GM21447 (cell line): ENCODE data around the gene SNX13.
"Not testable (repeated sequence)": the region's sequence is repeated elsewhere in the genome, so short reads cannot be mapped to it uniquely, and the experiment has no call there.

Experiments
- ATAC-seq: cut with Tn5 transposase; IDR thresholded peaks from one replicate; pipeline ENCODE4 v1.9.1; 2021; ENCODE audit not compliant: unreplicated experiment

Gene SNX13

DNA sequence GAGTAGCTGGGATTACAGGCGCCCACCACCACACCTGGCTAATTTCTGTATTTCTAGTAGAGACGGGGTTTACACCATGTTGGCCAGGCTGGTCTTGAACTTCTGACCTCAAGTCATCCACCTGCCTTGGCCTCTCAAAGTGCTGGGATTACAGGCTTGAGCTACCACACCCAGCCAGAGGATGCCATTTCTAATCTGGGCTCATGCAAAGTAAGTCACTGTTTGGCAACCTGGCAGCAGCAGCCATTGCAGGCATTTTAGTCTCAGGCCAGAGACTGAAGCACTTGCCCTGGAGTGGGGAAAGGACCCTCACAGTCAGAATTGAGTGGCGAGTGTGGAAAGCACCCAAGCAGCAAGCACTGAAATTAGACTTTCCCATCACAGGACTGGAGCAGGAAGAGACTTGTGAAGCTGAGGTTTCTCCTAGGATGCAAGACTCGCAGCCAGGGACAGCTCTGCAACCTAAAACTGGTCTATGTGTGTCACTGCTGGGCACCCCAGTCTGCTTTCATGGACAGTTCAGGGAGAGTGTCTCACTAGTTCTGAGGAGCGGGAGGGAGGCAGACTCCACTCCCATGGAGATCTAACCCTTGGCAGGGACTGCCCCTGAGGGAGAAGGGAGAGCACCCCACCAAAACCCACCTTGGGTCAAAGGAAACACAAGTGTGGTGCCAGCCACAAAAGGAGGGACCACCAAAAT is 27.6 kb downstream of the SNX13 start:
- ATAC-seq: no peak

DNA sequence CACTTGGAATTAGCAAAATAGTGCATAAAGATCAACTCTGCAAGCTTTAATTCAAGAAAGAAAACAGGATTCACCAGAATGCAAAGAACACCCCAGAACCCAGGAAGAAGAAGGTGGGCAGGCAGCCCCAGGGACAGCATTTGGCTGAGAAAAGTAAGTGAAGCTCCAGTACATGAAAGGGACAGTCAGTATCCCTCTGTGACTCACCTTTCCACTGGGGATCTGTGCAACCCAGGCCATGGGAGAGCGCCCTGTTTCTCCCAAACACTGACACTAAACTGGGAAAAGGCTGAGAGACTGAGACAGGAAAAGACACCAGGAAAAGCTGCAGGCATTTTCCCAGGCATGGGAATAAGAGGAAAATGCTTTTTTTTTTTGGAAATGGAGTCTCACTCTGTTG is 28.2 kb downstream of the SNX13 start:
- ATAC-seq: no peak

DNA sequence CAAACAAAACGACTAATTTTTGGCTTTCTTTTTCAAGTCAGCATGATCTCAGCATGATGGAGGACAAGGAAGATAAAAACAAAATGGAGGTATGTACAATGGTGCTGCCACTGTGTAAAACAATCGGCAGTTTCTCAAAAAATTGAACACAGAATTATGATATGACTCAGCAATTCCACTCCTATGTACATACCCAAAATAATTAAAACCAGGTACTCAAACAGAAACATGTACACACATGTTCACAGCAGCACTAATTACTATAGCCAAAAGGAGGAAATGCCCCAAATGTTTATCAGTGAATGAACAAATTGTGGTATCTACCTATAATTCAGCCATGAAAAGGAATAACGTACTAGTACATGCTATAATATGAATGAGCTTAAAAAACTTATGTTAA is 29.9 kb downstream of the SNX13 start:
- no peak for ATAC-seq

DNA sequence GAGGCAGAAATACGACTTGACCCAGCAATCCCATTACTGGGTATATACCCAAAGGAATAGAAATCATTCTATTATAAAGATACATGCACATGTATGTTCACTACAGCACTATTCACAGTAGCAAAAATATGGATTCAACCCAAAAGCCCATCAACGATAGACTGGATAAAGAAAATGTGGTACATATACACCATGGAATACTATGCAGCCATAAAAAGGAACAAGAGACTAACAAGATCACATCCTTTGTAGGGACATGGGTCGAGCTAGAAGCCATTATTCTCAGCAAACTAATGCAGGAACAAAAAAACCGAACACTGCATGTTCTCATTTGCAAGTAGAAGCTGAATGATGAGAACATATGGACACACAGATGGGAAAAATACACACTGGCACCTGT is 31.0 kb downstream of the SNX13 start:
- not testable (repeated sequence) for ATAC-seq

DNA sequence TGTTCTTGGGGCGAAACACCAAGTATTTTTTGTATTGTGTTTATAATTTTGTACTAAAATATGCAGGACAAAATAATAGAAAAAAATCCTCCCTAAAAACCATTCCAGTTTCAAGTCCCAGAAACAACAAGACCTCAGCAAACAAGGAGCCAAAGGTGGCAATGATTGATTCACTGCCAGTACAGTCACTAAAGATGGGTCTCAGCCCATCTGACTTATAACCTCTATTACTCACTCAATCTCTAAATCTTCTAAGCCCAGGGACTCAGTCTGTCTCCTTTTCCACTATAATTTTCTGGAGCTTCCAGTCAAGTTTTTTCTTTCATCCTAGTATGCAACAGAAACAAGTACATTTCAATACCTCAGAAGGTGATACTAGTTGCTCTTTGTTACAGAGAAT is 33.3 kb downstream of the SNX13 start:
- ATAC-seq: no peak

DNA sequence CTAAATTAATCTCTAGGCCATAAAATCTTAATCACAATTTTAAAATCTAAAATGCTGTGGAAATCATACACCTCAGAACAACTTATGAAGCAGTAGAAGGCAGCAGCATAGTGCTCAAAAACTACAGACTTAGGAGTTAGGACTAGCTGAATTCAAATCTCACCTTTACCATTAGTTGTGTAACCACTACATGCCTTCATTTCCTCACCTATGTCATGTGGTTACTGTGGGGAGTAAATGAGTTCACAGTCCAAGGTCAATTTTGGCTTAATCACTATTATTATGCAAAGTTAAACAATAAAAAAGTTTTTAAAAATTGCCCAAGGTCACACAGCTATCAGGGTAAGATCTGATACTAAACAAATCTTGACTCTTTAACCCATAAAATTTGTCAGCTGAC is 37.0 kb downstream of the SNX13 start:
- no peak for ATAC-seq

DNA sequence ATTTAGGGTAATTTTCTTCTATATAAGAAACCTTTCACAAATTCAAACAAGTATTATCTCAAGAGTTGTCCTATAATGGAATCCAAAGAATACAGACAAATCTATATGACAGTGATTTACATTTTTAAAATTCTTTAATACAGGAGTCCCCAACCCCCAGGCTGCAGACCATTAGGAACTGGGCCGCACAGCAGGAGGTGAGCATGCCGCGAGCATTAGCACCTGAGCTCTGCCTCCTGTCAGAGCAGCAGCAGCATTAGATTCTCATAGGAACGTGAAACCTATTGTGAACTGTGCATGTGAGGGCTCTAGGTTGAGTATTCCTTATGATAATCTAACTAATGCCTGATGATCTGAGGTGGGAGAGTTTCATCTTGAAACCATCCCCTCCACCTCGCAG is 37.7 kb downstream of the SNX13 start:
- ATAC-seq: no peak

DNA sequence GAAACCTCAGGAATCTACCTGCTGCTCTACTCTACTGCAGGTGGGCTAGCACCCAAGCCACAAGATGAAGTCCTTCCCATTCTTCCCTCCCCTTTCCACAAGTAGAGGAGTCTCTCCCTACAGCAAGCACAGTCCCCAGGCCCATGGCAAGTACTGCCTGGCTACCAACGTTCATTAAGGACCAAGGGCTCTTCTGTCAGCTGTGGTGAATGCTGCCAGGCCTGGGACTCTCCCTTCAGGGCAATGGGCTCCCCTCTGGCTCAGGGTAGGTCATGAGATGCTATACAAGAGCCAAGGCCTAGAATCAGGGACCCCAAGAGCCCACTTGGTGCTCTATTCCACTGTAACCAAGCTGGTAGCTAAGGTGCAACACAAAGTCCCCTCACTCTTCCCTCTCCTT is 39.8 kb downstream of the SNX13 start:
- ATAC-seq: no peak

DNA sequence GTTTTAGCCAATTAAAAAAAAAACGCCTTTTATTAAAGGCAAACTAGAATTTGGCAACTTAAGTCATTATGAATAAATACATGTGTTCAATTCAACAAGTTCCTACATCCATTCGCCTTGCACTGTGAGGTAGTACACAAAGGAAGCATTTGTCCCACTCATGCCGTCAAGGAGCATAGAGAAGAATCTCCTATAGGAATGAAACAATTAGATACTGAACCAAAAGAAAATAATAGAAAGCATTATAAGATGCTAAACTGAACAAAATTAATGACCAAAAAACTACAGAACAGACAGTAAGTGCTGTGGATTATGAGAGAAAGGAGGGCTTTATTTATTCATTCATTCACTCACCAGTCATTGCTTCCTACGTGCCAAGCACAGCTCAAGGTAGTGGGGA is 42.2 kb downstream of the SNX13 start:
- ATAC-seq: no peak

DNA sequence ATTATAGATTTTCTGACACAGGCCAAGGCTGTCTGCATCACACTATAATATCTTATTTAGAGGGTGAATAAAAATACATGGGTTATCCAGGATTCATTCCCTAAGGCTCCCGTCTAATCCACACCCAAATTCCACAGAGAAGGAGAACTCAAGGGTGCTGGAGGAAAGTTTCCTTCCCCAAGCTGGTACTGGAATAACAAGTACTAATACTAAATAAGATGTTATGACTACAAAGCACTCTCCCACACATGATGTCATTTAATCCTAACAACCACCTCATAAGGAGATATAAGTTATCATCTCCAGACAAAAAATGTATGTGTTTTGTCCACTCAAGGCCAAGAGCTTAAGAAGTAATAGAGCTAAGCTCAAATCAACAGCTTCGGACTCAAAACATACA is 53.0 kb downstream of the SNX13 start:
- no peak for ATAC-seq

DNA sequence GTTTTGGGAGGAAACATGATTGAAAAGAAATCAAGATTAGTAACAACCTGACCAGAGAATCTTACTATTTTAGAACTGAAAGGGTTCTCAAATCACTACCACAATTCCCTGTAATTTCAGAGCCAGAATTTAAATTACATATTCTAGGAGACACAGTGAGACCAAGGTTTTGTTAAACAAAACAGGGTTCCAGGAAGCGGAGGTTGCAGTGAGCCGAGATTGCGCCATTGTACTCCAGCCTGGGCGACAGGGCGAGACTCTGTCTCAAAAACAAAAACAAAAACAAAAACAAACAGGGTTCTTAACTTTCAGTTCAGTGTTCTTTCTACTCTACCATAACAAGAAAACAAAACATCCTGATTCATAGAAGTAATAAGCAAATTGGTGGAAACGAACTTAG is 57.6 kb downstream of the SNX13 start:
- no peak for ATAC-seq

DNA sequence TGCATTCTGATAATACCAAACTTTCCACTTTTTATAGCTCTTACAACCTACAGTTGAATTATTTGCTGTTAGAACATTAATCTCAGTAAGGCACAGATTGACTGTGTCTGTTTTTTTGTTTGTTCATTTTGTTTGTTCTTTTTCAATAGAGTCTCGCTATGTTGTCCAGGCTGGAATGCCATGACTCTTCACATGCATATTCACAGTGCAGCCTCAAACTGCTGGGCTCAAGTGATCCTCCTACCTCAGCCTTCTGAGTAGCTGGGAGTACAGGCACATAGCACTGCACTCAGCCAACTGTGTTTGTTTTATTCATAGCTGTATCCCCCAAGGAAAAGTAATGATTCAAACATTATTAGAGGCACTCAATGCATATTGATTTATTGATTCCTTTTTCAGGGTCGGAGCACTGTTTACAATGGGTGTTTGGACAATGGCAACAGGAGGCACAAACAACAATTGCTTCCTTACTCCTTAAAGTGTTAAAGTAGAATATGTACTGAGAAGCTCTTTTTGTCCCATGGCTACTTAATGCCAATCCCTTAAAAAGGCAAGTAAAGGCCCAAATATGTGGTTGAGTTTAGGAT is 61.1 kb downstream of the SNX13 start:
- ATAC-seq: no peak

DNA sequence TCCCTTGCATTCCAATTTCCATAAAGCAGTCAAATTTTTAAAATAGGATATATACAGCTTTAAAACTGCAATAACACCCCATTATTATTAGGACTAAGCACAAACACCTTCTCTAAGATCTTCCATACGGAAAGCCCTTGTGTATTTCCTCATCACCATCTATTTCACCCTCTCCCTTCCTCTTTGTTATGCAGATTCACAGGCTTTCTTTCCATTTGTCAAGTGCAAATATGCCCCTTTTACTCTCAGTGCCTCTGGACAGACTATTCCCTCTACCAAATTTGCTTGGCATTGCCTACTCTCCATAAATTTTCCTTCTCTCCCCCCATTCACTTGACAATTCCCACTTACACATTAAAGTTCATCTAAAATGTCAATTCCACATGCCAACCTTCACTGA is 61.7 kb downstream of the SNX13 start:
- ATAC-seq: no peak

DNA sequence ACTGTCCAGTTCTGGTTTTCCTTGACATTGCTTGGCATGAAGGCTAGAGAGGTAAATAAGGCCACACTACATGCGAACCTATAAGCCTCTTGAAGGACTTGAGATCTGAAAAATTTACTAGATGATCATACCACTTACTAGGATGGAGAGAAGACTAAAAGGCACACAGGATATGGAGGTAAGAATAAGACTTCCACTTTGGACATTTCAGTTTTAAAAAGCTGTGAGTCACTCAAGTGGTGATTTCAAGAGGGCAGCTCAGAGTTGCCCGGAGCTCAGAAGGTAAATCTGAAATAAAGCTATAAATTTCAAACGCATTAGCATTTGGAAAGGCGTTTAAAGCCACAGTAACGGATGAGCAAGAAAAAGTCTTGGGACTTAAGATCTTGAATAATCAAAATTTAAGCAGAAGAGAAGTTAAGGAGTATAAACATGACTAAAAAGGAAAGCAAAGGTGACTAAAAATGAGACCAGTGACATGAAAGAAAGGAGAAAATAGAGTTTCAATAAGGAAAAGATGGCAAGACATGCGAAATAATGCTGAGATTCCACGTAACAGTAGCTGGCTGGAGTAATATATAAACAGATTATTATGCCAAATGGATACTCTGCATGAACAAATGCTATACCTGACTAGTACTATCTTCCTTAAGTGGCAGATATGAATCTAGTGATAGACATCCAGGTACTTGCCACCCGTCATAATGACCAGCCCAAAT is 68.3 kb downstream of the SNX13 start:
- ATAC-seq: no peak

DNA sequence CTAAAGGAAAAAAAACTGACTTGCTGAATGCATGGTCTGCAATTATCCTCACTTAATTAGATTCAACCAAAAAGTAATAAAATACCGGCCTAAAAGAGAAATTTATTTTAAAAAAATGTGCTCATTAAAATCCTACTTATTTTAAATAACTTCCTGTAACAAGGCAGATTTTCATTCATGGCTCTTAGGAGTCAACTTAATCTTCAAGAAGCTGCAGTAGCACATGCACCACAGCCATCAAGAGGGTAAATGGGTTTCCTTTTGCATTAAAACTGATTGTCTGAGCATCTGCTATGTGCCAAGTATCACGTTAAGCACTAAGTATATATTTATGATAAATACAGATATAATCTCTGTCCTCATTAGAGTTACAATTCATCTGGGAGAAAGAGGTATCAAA is 69.9 kb downstream of the SNX13 start:
- ATAC-seq: no peak

DNA sequence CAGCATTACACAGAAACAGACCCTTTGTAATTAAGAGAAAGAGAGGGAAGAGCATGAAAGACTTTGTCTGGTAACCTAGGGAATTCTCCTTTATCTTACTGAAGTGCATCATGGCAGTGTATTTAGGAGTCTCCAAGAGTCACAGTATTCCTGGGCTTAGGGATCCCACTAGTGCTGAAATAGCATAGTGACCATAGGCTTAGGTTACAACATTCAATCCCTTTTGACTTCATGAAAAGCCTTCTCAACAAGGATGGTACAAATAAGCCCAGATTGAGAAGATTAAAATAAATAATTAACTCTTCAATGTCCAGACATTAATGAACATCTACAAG is 76.5 kb downstream of the SNX13 start:
- ATAC-seq: no peak

DNA sequence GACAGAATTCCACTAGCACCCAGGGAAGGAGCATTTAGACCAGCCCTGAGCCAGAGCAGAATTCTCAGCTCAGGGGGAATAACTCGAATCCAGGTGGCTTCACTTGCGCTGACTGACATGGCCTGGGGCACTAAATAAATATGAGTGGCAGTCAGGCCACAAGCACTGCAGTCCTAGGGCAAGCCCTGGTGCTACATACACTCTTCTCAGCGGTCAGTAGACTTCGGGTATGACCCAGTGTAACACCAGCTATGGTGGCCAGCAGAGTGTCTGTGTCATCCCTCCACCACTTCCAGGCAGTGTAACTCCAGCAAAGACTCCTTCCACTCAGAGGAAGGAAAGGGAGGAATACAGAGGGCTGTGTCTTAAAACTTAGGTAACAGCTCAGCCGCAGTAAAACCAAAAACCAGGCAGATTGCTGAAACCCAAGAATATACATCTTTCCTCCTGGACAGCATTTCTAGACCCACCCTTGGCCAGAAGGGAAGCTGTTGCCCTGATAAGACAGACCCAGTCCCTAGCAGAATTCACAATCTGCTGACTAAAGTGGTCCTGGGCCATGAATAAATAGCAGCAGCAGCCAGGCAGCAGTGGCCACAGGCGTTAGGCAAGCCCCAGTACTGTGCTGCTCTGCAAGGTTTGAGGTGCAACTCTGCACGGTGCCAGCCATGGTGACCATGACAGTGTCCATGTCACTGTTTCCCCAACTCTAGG is 77.0 kb downstream of the SNX13 start:
- ATAC-seq: no peak

DNA sequence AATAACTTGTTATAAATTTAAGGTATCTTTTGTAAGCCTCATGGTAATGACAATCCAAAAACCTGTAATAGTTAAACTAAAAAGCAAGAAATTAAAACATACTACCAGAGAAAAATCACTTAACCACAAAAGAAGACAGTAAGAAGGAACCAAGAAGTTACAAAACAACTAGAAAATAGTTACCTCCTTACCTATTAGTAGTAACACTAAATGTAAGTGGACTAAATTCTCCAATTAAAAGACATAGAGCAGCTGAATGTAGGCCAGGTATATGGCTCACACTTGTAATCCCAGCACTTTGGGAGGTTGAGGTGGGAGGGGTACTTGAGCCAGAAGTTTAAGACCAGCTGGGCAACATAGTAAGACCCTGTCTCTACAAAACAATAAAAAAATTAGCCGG is 84.0 kb downstream of the SNX13 start:
- no peak for ATAC-seq

DNA sequence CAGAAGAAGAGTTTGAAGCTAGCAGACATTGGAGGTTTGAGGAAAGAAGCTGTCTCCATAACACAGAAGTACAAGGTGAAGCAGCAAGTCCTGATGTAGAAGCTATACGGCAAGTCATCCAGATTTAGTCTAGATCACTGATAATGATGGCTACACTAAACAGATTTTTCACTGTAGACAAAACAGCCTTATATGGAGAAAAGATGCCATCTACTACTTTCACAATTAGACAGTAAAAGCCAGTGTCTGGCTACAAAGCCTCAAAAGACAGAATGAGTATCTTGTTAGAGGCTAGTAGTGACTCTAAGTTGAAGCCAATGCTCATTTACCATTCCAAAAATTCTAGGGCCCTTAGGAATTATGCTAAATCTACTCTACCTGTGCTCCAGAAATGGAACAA is 85.1 kb downstream of the SNX13 start:
- no peak for ATAC-seq

DNA sequence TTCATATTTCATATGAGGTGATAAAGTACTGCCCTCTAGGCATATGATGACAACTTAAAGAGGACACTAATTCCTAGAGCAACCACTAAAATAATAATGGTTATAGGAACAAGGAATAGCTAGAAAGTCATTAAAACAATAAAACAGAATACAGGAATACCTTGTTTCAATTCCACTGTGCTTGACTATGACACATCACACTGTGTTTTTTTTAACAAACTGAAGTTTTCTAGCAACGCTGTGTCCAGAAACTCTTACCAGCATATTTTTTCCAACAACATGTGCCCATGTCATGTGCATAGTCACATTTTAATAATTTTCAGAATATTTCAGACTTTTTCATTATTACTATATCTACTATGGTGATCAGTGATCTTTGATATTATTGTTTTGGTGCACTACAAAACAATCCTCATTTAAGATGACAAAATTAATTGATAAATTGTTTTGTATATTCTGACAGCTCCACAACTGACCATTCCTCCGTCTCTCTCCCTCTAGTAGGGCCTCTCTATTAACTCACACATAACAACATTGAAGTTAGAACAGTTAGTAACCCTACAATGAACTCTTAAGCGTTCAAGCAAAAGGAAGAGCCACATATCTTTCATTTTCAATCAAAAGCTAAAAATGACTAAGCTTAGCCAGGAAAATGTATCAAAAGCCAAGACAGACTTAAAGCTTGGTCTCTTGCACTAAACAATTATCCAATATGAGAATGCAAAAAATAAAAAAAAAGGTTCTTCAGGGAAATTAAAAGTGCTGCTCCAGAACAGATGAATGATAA is 85.8 kb downstream of the SNX13 start:
- ATAC-seq: no peak

DNA sequence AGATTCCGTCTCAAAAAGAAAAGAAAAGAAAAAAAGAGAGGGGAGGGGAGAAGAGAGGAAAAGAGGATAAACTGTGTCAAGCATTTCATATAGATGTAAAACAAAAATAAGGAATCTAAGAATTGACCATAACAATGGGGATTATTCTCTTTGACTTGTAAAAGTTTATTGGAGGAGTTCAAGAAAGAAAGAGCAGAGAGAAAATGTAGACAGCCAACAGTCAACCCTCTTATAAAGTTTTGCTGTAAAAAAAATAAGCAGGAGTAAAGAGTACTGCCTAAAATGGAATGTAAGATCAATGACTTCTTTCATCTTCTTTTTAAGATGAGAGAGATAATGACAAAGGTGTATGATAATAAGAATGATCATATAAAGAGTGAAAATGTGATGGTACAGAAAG is 87.9 kb downstream of the SNX13 start:
- ATAC-seq: no peak
